HEK293T (cell line): ENCODE data around the gene SVIL.
"Not testable (repeated sequence)": the region's sequence is repeated elsewhere in the genome, so short reads cannot be mapped to it uniquely, and the experiment has no call there.

Experiments used
- CTCF ChIA-PET: fragments of 350-600 bp; formaldehyde crosslinking; extraction: SDS; loops from one replicate; lab custom pipeline; 2021; ENCODE audit warnings: antibody characterized with exemption, inconsistent platforms; lab: Yijun Ruan, JAX
- POLR2A ChIA-PET: fragments of 350-600 bp; formaldehyde crosslinking; extraction: SDS; loops from one replicate; lab custom pipeline; 2020; ENCODE audit warnings: antibody characterized with exemption, inconsistent platforms; lab: Yijun Ruan, JAX
- DNase-seq: peaks from one replicate; pipeline ENCODE4 v3.0.0; 2012; ENCODE audit warnings: mixed read lengths; ENCODE audit errors: extremely low spot score
- ARNT ChIP-seq: fragments of 450-650 bp; IDR thresholded peaks from 2 replicates; pipeline ENCODE4 v1.6.1; 2017; ENCODE audit warnings: mild to moderate bottlenecking
- BHLHE40 ChIP-seq: fragments of 450-650 bp; IDR thresholded peaks from 2 replicates; pipeline ENCODE4 v1.6.1; 2016; ENCODE audit warnings: mild to moderate bottlenecking, moderate library complexity, borderline replicate concordance
- CTBP1 ChIP-seq: fragments of 450-650 bp; IDR thresholded peaks from 2 replicates; pipeline ENCODE4 v1.6.1; 2016; ENCODE audit warnings: borderline replicate concordance
- ELF4 ChIP-seq: fragments of 450-650 bp; IDR thresholded peaks from 2 replicates; pipeline ENCODE4 v1.6.1; 2017; ENCODE audit warnings: antibody characterized with exemption
- FOXA1 ChIP-seq: fragments of 450-650 bp; IDR thresholded peaks from 2 replicates; pipeline ENCODE4 v1.6.1; 2016; ENCODE audit warnings: mild to moderate bottlenecking
- FOXK2 ChIP-seq: fragments of 450-650 bp; IDR thresholded peaks from 2 replicates; pipeline ENCODE4 v1.6.1; 2016; ENCODE audit warnings: mild to moderate bottlenecking
- FOXM1 ChIP-seq: fragments of 450-650 bp; IDR thresholded peaks from 2 replicates; pipeline ENCODE4 v1.6.1; 2017; ENCODE audit warnings: mild to moderate bottlenecking, borderline replicate concordance
- HDGF ChIP-seq: fragments of 450-650 bp; IDR thresholded peaks from 2 replicates; pipeline ENCODE4 v1.6.1; 2017; ENCODE audit warnings: antibody characterized with exemption, borderline replicate concordance
- L3MBTL2 ChIP-seq: fragments of 450-650 bp; conservative IDR thresholded peaks from 2 replicates; pipeline ENCODE4 v1.6.1; 2016; ENCODE audit warnings: mild to moderate bottlenecking
- LEF1 ChIP-seq: fragments of 450-650 bp; IDR thresholded peaks from 2 replicates; pipeline ENCODE4 v1.6.1; 2017; ENCODE audit warnings: mild to moderate bottlenecking, borderline replicate concordance
- NFRKB ChIP-seq: fragments of 450-650 bp; IDR thresholded peaks from 2 replicates; pipeline ENCODE4 v1.6.1; 2016; ENCODE audit warnings: mild to moderate bottlenecking, moderate library complexity
- PKNOX1 ChIP-seq: fragments of 450-650 bp; IDR thresholded peaks from 2 replicates; pipeline ENCODE4 v1.6.1; 2016
- SP1 ChIP-seq: fragments of 450-650 bp; IDR thresholded peaks from 2 replicates; pipeline ENCODE4 v1.6.1; 2017
- SUZ12 ChIP-seq: fragments of 450-650 bp; IDR thresholded peaks from 2 replicates; pipeline ENCODE4 v1.6.1; 2016; ENCODE audit warnings: mild to moderate bottlenecking
- TARDBP ChIP-seq: fragments of 450-650 bp; IDR thresholded peaks from 2 replicates; pipeline ENCODE4 v1.6.1; 2016
- ZNF384 ChIP-seq: fragments of 450-650 bp; IDR thresholded peaks from 2 replicates; pipeline ENCODE4 v1.6.1; 2016

SVIL gene

GRCh38 chr10:29586509-29586908 lies 48.3 kb downstream of the SVIL start:
- CTCF ChIA-PET, result no interaction called here
- TF ChIP-seq SP1 (no peak), LEF1 (no peak), CTBP1 (no peak), PKNOX1 (no peak), ARNT (no peak), TARDBP (no peak)

GRCh38 chr10:29585488-29585976 lies 49.2 kb downstream of the SVIL start:
- ChIA-PET CTCF (interaction anchor here (0.6 to 0.7 kb wide), 2 partner anchors 11 to 18 kb away, joined by 3 to 4 read pairs; no protein-coding TSS in a partner anchor), POLR2A (no interaction called here)
- DNase-seq, result no peak
- TF ChIP-seq FOXK2 (no peak), NFRKB (no peak), ELF4 (no peak), LEF1 (no peak), BHLHE40 (no peak), HDGF (no peak), CTBP1 (no peak)

More at GRCh38 chr10:29586509-29586908, 48.3 kb downstream of the SVIL start:
- no peak for DNase-seq
- POLR2A ChIA-PET, result no interaction called here

- CTCF ChIA-PET, result interaction anchor here (0.5 kb wide), 1 partner anchor 19 kb away, joined by 3 read pairs; no protein-coding TSS in a partner anchor
- no peak for DNase-seq
- POLR2A ChIA-PET, result no interaction called here
- TF ChIP-seq ARNT (no peak), HDGF (no peak), ZNF384 (no peak), SUZ12 (no peak), L3MBTL2 (no peak), ELF4 (no peak), FOXA1 (no peak)
Observed at GRCh38 chr10:29584436-29584835, 50.3 kb downstream of the SVIL start.

- TF ChIP-seq LEF1, result no peak
- TF ChIP-seq CTBP1, result no peak
- no peak for TF ChIP-seq FOXK2
- no peak for TF ChIP-seq NFRKB
- no peak for TF ChIP-seq FOXM1
- no peak for TF ChIP-seq TARDBP
- no peak for TF ChIP-seq L3MBTL2
- no peak for TF ChIP-seq BHLHE40
- no peak for TF ChIP-seq SUZ12
- no peak for TF ChIP-seq ELF4
- no peak for TF ChIP-seq ZNF384
- TF ChIP-seq FOXA1, result no peak
- TF ChIP-seq HDGF, result no peak
- no peak for TF ChIP-seq PKNOX1
- no peak for TF ChIP-seq SP1
- no peak for TF ChIP-seq ARNT
- CTCF ChIA-PET, result interaction anchor here (0.8 kb wide), 1 partner anchor 67 kb away, joined by 3 read pairs; no protein-coding TSS in a partner anchor
- DNase-seq, result no peak
- POLR2A ChIA-PET, result no interaction called here
Observed at GRCh38 chr10:29583674-29584073, 51.1 kb downstream of the SVIL start.

GRCh38 chr10:29582769-29583168 lies 52.0 kb downstream of the SVIL start:
- POLR2A ChIA-PET, DNase-seq: not testable (repeated sequence)
- CTCF ChIA-PET, result interaction anchor here (0.8 kb wide), 1 partner anchor 66 kb away, joined by 3 read pairs; no protein-coding TSS in a partner anchor

- POLR2A ChIA-PET, result no interaction called here
- CTCF ChIA-PET, result no interaction called here
- no peak for DNase-seq
- no peak for TF ChIP-seq HDGF
- no peak for TF ChIP-seq L3MBTL2
Observed at GRCh38 chr10:29579455-29579970, 55.3 kb downstream of the SVIL start.

GRCh38 chr10:29578457-29578856 lies 56.3 kb downstream of the SVIL start:
- ChIA-PET CTCF (no interaction called here), POLR2A (no interaction called here)
- no peak for TF ChIP-seq FOXA1
- TF ChIP-seq PKNOX1, result no peak
- no peak for TF ChIP-seq ZNF384
- TF ChIP-seq CTBP1, result no peak
- TF ChIP-seq ELF4, result no peak
- TF ChIP-seq LEF1, result no peak
- no peak for TF ChIP-seq FOXM1
- TF ChIP-seq FOXK2, result no peak
- no peak for TF ChIP-seq BHLHE40
- no peak for TF ChIP-seq TARDBP
- no peak for TF ChIP-seq ARNT
- no peak for DNase-seq
